GM21529 (cell line): ENCODE data around the gene ZNF839.

Experiments used
- ATAC-seq: cut with Tn5 transposase; IDR thresholded peaks from one replicate; pipeline ENCODE4 v1.9.1; 2021; ENCODE audit not compliant: unreplicated experiment

ZNF839 gene

GRCh38 chr14:102377696-102378095 lies 58.1 kb downstream of the ZNF839 start:
- no peak for ATAC-seq

- no peak for ATAC-seq
Observed at GRCh38 chr14:102378830-102379229, 59.3 kb downstream of the ZNF839 start.

DNA sequence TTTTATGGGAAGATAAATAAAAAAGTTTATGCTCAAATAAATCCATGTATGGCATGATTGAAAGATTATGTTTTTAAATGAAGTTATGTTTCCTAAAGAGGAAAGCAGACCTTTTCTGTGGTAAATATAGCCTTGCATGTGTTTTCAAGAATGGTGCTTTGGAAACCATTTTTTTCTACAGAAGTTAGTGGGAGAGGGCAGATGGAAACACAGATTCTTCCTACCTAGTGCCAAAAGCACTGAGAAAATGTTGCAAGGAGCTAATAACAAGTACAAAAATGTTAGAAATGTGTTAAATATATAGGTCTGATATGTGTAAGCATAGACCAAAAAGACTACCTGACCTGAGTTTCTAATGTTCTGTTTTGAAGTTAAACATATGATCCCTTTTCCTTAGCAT lies 67.5 kb downstream of the ZNF839 start:
- no peak for ATAC-seq

- ATAC-seq, result no peak
Observed at GRCh38 chr14:102389246-102389645, 69.7 kb downstream of the ZNF839 start.

DNA sequence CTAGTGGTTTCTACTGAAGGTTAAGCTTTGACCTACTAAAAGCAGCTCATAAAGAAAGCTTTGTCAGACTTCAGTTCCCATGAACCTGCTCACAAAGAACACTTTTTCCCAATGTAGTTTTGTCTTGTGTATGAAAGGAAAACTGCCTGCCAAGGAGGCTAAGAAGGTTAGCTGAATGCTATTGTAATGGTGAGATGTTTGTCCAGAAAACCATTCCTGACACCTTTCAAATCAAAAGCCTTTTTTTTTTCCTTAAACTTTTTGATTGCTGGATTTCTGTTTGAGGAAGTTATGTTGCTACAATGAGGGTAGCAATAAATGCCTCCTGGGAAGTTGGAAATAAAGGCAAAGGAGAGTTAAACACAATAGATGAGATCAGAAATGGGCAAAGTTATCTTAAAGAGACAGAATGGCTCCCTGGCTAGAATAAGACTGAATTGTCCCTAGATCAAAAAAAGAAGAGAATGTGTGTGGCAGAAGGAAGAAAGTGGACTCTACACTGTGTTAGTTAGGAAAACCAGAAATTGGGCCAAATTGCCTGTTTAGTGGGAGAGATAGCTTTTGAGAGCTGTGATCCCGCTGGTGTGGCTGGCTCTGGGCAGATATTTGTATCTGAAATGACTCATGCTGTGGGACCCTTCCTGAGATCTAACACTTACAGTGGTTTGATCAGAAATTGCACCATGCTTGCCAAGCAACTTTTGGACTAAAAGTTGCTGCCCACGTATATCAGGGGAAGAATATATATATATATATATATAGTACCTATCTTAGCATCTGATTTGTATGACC lies 70.7 kb downstream of the ZNF839 start:
- no peak for ATAC-seq
